ENCODE measurements around the gene CHCHD1. TPM values are rescaled to one million over a fixed set of nuclear protein-coding genes. Genes with fewer than 3 reads are reported as not detected.

CHCHD1 gene
- total and polyA plus RNA-seq, 12 donors = 18.6 to 82.1 (median 22.0) TPM

- Histone ChIP-seq H3K27ac (peak overlapping the region in 6 of 10 donors; percentile 88 to 99 (median 94)), H3K9me3 (no peaks in the 10 kb centered on the region), H3K27me3 (no peaks in the 10 kb centered on the region), H3K36me3 (peaks cover 0 to 71% (median 32%) of the 10 kb centered on the region in 9 donors), H3K4me1 (peaks cover 0 to 48% (median 22%) of the 10 kb centered on the region in 9 donors), H3K4me3 (peak overlapping the region; percentile 70 to 99 (median 90))
- 81 to 82% methylated on average over 7 of the region's 7 CpGs for WGBS, 2 donors
- no peak for DNase-seq
- TF ChIP-seq, protein P1, sequence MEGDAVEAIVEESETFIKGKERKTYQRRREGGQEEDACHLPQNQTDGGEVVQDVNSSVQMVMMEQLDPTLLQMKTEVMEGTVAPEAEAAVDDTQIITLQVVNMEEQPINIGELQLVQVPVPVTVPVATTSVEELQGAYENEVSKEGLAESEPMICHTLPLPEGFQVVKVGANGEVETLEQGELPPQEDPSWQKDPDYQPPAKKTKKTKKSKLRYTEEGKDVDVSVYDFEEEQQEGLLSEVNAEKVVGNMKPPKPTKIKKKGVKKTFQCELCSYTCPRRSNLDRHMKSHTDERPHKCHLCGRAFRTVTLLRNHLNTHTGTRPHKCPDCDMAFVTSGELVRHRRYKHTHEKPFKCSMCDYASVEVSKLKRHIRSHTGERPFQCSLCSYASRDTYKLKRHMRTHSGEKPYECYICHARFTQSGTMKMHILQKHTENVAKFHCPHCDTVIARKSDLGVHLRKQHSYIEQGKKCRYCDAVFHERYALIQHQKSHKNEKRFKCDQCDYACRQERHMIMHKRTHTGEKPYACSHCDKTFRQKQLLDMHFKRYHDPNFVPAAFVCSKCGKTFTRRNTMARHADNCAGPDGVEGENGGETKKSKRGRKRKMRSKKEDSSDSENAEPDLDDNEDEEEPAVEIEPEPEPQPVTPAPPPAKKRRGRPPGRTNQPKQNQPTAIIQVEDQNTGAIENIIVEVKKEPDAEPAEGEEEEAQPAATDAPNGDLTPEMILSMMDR (IDR thresholded peaks at IDR 0.05) = no peak
- intact Hi-C loops (cut with DNase I) = no loop called here
- ATAC-seq = no peak
These were observed 28.5 kb downstream of the CHCHD1 start for GRCh38 chr10:73810358-73810734.

DNA sequence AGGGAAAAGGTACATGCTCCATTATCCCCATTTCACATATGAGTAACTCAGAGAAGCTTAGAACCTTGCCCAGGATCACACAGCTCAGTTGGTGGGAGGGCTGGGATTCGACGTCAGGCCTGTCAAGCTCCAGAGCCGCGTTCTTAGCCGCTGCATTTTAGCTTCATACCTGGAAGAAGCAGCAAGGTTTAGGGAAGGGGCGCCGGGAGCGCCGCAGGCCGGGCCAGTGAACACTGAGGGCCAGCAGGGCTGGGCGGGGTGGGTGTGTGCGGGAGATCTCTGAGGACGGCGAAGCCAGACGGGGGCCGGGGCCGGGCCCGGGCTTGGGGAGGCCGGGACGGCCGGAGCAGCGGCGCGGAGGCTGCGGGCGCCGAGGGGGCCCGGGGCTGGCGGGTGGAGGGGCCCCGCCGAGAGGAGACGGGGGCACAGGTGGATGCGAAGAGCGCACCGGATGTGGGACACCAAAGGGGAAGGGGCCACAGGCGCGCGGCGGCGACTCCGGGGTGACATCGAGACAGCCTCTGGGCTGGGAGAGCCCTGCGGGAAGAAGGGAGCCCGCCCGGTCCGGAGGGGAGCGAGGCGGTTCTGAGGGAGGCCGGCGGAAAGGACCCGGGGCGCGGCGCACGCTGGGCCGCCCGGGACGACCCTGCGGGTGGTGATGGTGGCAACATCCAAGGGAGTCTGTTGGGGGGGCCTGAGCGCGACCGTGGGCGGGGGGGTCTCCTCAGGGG lies 29.1 kb downstream of the CHCHD1 start:
- Histone ChIP-seq H3K4me1 (peaks cover 0 to 54% (median 22%) of the 10 kb centered on the region in 9 donors), H3K27me3 (no peaks in the 10 kb centered on the region), H3K36me3 (peaks cover 0 to 71% (median 26%) of the 10 kb centered on the region in 9 donors), H3K27ac (peak overlapping the region; percentile 81 to 99 (median 94)), H3K4me3 (peak overlapping the region; percentile 70 to 99 (median 90)), H3K9me3 (no peaks in the 10 kb centered on the region)
- ATAC-seq (peak in 6 of 8 donors; percentile 10 to 43 (median 20)), DNase-seq (peak; percentile 27 to 54)
- TF ChIP-seq, protein P1 (IDR thresholded peaks at IDR 0.05) = no peak
- WGBS, 2 donors = 1% methylated on average over 49 to 63 of the region's 63 CpGs
- intact Hi-C loops (cut with DNase I) = loop anchor here in 1 of 10 donors (1.0 kb wide), 1 partner anchor 26 kb away; the partner anchor contains the start of gene ZSWIM8

- intact Hi-C loops (cut with DNase I) = no loop called here
- Histone ChIP-seq H3K27me3 (no peaks in the 10 kb centered on the region), H3K27ac (peak overlapping the region in 3 of 10 donors; percentile 38 to 88 (median 69)), H3K36me3 (peaks cover 0 to 71% (median 9%) of the 10 kb centered on the region in 9 donors), H3K4me1 (peaks cover 0 to 58% (median 20%) of the 10 kb centered on the region in 9 donors), H3K9me3 (no peaks in the 10 kb centered on the region), H3K4me3 (no peak overlapping the region)
- TF ChIP-seq, protein P1 (IDR thresholded peaks at IDR 0.05) = no peak
- ATAC-seq (no peak), DNase-seq (no peak)
- 94% methylated on average over 4 of the region's 4 CpGs for WGBS, 2 donors
These were observed 30.8 kb downstream of the CHCHD1 start for GRCh38 chr10:73812657-73813056.

GRCh38 chr10:73813333-73813732 lies 31.5 kb downstream of the CHCHD1 start:
- H3K4me1 ChIP-seq = peaks cover 0 to 59% (median 20%) of the 10 kb centered on the region in 9 donors

More at GRCh38 chr10:73813333-73813732, 31.5 kb downstream of the CHCHD1 start:
- H3K4me3 ChIP-seq = no peak overlapping the region
- DNase-seq = no peak
- no peak for ATAC-seq
- no peak overlapping the region for H3K27ac ChIP-seq
- H3K27me3 ChIP-seq = no peaks in the 10 kb centered on the region
- no peaks in the 10 kb centered on the region for H3K9me3 ChIP-seq
- 87% methylated on average over 7 of the region's 7 CpGs for WGBS, 2 donors
- peaks cover 0 to 69% (median 2%) of the 10 kb centered on the region in 9 donors for H3K36me3 ChIP-seq
- intact Hi-C loops (cut with DNase I) = no loop called here
- TF ChIP-seq, protein P1 (IDR thresholded peaks at IDR 0.05) = no peak
